ENCODE measurements around the gene AUTS2. TPM values are rescaled to one million over a fixed set of nuclear protein-coding genes. Genes with fewer than 3 reads are reported as not detected.

The AUTS2 gene
- total RNA-seq, 2 donors from 2014 or later = 2.9 to 7.9 TPM

DNA sequence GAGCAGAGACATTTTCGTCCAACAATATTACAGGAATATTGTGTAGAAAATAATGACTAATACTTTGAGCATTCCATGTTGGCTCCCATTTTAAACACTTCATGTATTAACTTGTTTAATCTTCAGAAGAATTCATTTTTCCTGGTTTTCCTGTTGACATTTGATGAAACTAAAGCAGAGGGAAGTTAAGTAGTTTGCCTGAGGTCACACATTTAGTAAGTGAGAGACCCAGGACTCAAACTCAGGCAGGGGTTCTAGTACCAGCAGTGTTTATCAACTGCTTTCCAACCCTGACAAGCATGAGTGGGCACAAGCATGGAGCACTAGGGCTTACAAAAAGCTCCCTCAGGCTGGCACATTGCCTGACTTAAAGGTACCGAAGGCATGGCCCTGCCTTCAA is 719.1 kb downstream of the AUTS2 start:
- peaks cover 0 to 4% of the 10 kb centered on the region in 2 donors for H3K9me3 Mint-ChIP-seq

DNA sequence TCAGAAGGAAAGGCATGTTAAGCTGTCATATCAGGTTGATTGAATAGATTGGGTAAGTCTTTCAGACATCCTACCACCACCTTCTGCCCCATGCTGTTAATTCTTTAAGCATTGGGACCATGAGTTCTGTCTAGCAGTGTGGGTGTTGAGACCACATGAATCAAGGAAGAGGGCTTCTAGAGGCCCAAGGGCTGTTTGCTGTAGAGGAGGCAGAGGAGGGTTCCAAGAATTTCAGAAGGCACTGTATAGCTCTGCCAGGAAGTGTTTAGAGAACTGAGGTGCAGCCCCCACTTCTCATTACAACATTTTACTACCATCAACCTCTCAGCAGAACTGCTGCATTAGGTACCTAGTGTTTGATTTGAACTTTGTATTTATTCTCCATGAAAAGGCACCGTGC is 720.2 kb downstream of the AUTS2 start:
- Mint-ChIP-seq H3K4me3 (no peak overlapping the region), H3K4me1 (ENCODE audit: low read depth) (peaks cover 38% of the 10 kb centered on the region), H3K9me3 (peaks cover 0 to 4% of the 10 kb centered on the region in 2 donors), H3K27me3 (ENCODE audit: low read depth) (no peaks in the 10 kb centered on the region), H3K27ac (no peak overlapping the region), H3K36me3 (ENCODE audit: insufficient read depth in 2 of 2) (no peaks in the 10 kb centered on the region)
- ATAC-seq (replicated peaks in 1 of 2) = peak in 1 of 2 donors; percentile 19
- no peak for DNase-seq

More for the DNA sequence above, 719.1 kb downstream of the AUTS2 start:
- DNase-seq = no peak
- Mint-ChIP-seq H3K27ac (no peak overlapping the region), H3K4me3 (no peak overlapping the region), H3K27me3 (ENCODE audit: low read depth) (no peaks in the 10 kb centered on the region), H3K36me3 (ENCODE audit: insufficient read depth in 2 of 2) (no peaks in the 10 kb centered on the region), H3K4me1 (ENCODE audit: low read depth) (peaks cover 40% of the 10 kb centered on the region)
- ATAC-seq (replicated peaks in 1 of 2) = no peak

DNA sequence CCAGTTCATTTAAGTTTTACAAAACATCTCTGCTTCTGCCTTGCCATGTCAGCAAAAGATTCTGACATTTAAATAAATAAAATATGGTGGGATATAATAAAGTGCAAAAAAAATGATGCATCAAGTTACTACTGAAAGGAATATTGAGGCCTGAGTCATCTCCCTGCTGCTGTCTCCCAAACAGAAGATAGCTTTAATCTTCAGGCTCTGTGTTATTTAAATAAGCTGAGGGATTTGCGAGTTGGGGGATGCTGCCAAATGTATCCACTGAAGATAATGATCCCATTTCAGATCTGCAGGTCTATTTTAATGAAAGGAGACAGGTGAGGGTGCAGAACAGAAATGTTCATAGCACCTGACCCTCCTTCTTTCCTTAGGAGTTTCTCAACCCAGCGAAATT is 720.8 kb downstream of the AUTS2 start:
- DNase-seq (no peak), ATAC-seq (replicated peaks in 1 of 2) (no peak)
- peaks cover 38% of the 10 kb centered on the region for H3K4me1 Mint-ChIP-seq (ENCODE audit: low read depth)
- no peaks in the 10 kb centered on the region for H3K27me3 Mint-ChIP-seq (ENCODE audit: low read depth)
- peaks cover 0 to 4% of the 10 kb centered on the region in 2 donors for H3K9me3 Mint-ChIP-seq
- H3K36me3 Mint-ChIP-seq (ENCODE audit: insufficient read depth in 2 of 2) = no peaks in the 10 kb centered on the region
- H3K4me3 Mint-ChIP-seq = no peak overlapping the region
- no peak overlapping the region for H3K27ac Mint-ChIP-seq

GRCh38 chr7:70321016-70321590 is 722.8 kb downstream of the AUTS2 start:
- ATAC-seq (replicated peaks in 1 of 2) (no peak), DNase-seq (no peak)
- Mint-ChIP-seq H3K27me3 (ENCODE audit: low read depth) (no peaks in the 10 kb centered on the region), H3K36me3 (ENCODE audit: insufficient read depth in 2 of 2) (no peaks in the 10 kb centered on the region), H3K4me1 (ENCODE audit: low read depth) (peaks cover 43% of the 10 kb centered on the region), H3K27ac (no peak overlapping the region), H3K4me3 (no peak overlapping the region), H3K9me3 (no peaks in the 10 kb centered on the region)

DNA sequence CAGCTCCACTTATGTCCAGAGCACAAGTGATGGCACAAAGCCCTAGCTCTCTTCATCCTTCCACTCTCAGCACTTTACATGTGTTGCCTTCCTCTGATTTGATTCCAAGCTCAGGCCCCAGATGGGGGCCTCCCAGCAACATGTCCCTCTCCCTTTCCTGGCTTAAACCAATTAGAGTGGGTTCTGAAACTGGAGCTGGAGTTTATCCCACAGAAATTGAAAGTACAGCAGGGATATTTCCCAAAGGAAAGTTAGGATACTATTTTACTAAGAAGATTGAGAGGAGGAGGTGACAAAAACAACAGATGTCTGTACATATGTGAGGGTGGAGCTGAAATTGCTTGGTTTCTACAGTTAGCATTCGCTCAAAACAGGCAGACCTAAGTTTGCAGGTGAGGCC is 724.6 kb downstream of the AUTS2 start:
- Mint-ChIP-seq H3K27ac (no peak overlapping the region), H3K9me3 (no peaks in the 10 kb centered on the region), H3K4me1 (ENCODE audit: low read depth) (peaks cover 34% of the 10 kb centered on the region), H3K4me3 (no peak overlapping the region), H3K36me3 (ENCODE audit: insufficient read depth in 2 of 2) (no peaks in the 10 kb centered on the region), H3K27me3 (ENCODE audit: low read depth) (no peaks in the 10 kb centered on the region)
- ATAC-seq (replicated peaks in 1 of 2) = no peak
- DNase-seq = no peak

GRCh38 chr7:70325509-70326101 is 727.3 kb downstream of the AUTS2 start:
- H3K27ac Mint-ChIP-seq = no peak overlapping the region
- H3K27me3 Mint-ChIP-seq (ENCODE audit: low read depth) = no peaks in the 10 kb centered on the region
- no peak overlapping the region for H3K4me3 Mint-ChIP-seq
- H3K36me3 Mint-ChIP-seq (ENCODE audit: insufficient read depth in 2 of 2) = no peaks in the 10 kb centered on the region
- DNase-seq (no peak), ATAC-seq (replicated peaks in 1 of 2) (peak; percentile 47 to 55)
- peaks cover 12% of the 10 kb centered on the region for H3K4me1 Mint-ChIP-seq (ENCODE audit: low read depth)
- peaks cover 0 to 1% of the 10 kb centered on the region in 2 donors for H3K9me3 Mint-ChIP-seq

DNA sequence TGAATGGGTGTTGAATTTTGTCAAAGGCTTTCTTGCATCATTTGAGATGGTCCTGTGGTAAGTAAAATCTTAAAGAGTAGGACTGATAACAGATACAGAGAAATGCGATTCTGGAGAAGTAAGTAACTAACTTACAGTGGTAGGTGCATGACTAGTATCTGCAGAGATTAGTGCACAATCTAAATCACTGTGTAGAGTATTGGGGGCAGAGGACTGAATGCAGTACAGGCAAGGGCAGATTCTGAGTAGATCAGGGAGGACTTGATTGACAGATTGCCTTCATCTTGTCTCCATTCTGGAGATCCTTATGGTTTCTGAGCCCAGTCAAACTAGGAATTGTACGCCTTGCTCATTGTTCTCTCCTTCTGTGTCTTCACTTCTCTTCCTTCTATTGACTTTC is 736.0 kb downstream of the AUTS2 start:
- H3K36me3 Mint-ChIP-seq (ENCODE audit: insufficient read depth in 2 of 2) = no peaks in the 10 kb centered on the region
- ATAC-seq (replicated peaks in 1 of 2) (peak; percentile 49 to 78), DNase-seq (no peak)
- no peaks in the 10 kb centered on the region for H3K27me3 Mint-ChIP-seq (ENCODE audit: low read depth)
- H3K9me3 Mint-ChIP-seq = peaks cover 0 to 1% of the 10 kb centered on the region in 2 donors
- H3K27ac Mint-ChIP-seq = no peak overlapping the region
- H3K4me3 Mint-ChIP-seq = peak overlapping the region; percentile 34 to 45
- H3K4me1 Mint-ChIP-seq (ENCODE audit: low read depth) = peaks cover 19% of the 10 kb centered on the region

- H3K4me1 Mint-ChIP-seq (ENCODE audit: low read depth) = peaks cover 19% of the 10 kb centered on the region
- DNase-seq = peak in 1 of 2 donors; percentile 8
- peak; percentile 71 to 80 for ATAC-seq (replicated peaks in 1 of 2)
- peak overlapping the region; percentile 33 to 34 for H3K4me3 Mint-ChIP-seq
- H3K27ac Mint-ChIP-seq = no peak overlapping the region
- peaks cover 0 to 1% of the 10 kb centered on the region in 2 donors for H3K9me3 Mint-ChIP-seq
- H3K36me3 Mint-ChIP-seq (ENCODE audit: insufficient read depth in 2 of 2) = no peaks in the 10 kb centered on the region
- no peaks in the 10 kb centered on the region for H3K27me3 Mint-ChIP-seq (ENCODE audit: low read depth)
These were observed 736.6 kb downstream of the AUTS2 start for GRCh38 chr7:70334871-70335270.

DNA sequence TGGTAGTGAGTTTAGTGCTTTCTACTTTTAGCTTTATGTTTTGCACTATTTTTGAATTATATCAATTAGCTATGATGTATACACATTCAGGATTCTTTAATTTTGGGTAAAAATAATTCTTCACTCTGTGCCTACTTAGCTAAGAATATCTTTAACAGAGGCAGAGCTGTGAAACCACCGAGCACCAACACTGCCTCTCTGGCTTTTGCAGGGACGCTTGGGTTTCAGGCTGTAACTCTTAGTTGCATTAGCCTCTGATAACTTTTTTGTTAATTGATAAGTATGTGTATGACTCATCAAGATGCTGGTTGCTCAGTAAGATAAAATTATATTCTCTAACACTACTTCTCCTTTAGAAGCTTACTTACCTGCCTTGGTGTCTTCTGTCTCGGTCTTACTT is 738.3 kb downstream of the AUTS2 start:
- Mint-ChIP-seq H3K36me3 (ENCODE audit: insufficient read depth in 2 of 2) (no peaks in the 10 kb centered on the region), H3K27me3 (ENCODE audit: low read depth) (no peaks in the 10 kb centered on the region), H3K27ac (no peak overlapping the region), H3K4me1 (ENCODE audit: low read depth) (peaks cover 19% of the 10 kb centered on the region), H3K9me3 (peaks cover 0 to 1% of the 10 kb centered on the region in 2 donors), H3K4me3 (no peak overlapping the region)
- ATAC-seq (replicated peaks in 1 of 2) (no peak), DNase-seq (no peak)

- no peak overlapping the region for H3K4me3 Mint-ChIP-seq
- peaks cover 19% of the 10 kb centered on the region for H3K4me1 Mint-ChIP-seq (ENCODE audit: low read depth)
- ATAC-seq (replicated peaks in 1 of 2) (no peak), DNase-seq (no peak)
- no peaks in the 10 kb centered on the region for H3K9me3 Mint-ChIP-seq
- H3K36me3 Mint-ChIP-seq (ENCODE audit: insufficient read depth in 2 of 2) = no peaks in the 10 kb centered on the region
- H3K27ac Mint-ChIP-seq = no peak overlapping the region
- no peaks in the 10 kb centered on the region for H3K27me3 Mint-ChIP-seq (ENCODE audit: low read depth)
These were observed 739.7 kb downstream of the AUTS2 start for GRCh38 chr7:70338015-70338414.

GRCh38 chr7:70340236-70340635 is 742.0 kb downstream of the AUTS2 start:
- H3K27ac Mint-ChIP-seq = no peak overlapping the region
- no peaks in the 10 kb centered on the region for H3K9me3 Mint-ChIP-seq
- peaks cover 4% of the 10 kb centered on the region for H3K4me1 Mint-ChIP-seq (ENCODE audit: low read depth)
- H3K36me3 Mint-ChIP-seq (ENCODE audit: insufficient read depth in 2 of 2) = no peaks in the 10 kb centered on the region
- DNase-seq (no peak), ATAC-seq (replicated peaks in 1 of 2) (no peak)
- H3K27me3 Mint-ChIP-seq (ENCODE audit: low read depth) = no peaks in the 10 kb centered on the region
- no peak overlapping the region for H3K4me3 Mint-ChIP-seq

GRCh38 chr7:70341446-70341845 is 743.2 kb downstream of the AUTS2 start:
- Mint-ChIP-seq H3K36me3 (ENCODE audit: insufficient read depth in 2 of 2) (no peaks in the 10 kb centered on the region), H3K4me1 (ENCODE audit: low read depth) (peaks cover 3% of the 10 kb centered on the region), H3K27me3 (ENCODE audit: low read depth) (no peaks in the 10 kb centered on the region), H3K9me3 (no peaks in the 10 kb centered on the region), H3K27ac (no peak overlapping the region), H3K4me3 (no peak overlapping the region)
- no peak for ATAC-seq (replicated peaks in 1 of 2)
- no peak for DNase-seq

DNA sequence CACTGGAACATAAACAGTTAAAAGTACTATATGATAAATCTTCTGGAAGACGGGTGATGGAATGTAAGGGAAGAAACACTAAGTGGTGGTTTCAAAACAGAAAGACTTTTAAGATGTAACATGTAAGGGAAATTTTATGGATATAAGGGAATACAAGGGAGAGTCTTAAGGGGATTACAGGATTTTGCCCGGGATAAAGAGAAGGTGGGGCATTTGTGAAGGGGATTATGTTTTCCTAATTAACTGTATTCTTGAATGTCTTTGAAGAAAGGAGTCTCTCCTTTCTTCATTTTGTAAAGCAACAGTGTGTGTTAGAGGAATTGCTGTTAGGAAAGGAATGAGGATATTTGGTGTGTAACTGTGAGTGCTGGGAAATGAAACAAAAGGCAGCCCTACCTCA is 745.2 kb downstream of the AUTS2 start:
- Mint-ChIP-seq H3K27me3 (ENCODE audit: low read depth) (no peaks in the 10 kb centered on the region), H3K4me1 (ENCODE audit: low read depth) (peaks cover 14% of the 10 kb centered on the region), H3K27ac (no peak overlapping the region), H3K36me3 (ENCODE audit: insufficient read depth in 2 of 2) (no peaks in the 10 kb centered on the region), H3K9me3 (no peaks in the 10 kb centered on the region), H3K4me3 (no peak overlapping the region)
- ATAC-seq (replicated peaks in 1 of 2) = no peak
- no peak for DNase-seq

DNA sequence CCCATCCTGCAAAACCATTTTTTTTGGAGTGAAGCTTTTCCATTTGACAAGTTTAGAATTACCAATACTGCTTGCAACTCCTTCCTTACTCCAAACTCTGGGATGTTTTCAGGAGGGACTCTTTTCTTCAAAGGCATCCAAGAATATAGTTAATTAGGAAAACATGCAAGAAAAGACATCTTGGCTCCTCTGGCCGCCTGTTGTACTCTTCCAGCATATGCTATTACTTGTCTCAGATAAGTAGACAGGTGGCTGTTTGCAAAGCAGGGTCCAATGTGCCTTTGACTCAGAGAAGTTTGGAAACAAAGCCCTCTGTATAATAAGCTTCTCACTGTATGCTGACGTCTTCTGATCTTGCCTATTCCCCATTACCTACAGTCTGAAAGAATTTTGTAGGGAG is 746.5 kb downstream of the AUTS2 start:
- ATAC-seq (replicated peaks in 1 of 2) = no peak
- H3K27me3 Mint-ChIP-seq (ENCODE audit: low read depth) = no peaks in the 10 kb centered on the region
- H3K4me3 Mint-ChIP-seq = no peak overlapping the region
- H3K9me3 Mint-ChIP-seq = no peaks in the 10 kb centered on the region
- no peaks in the 10 kb centered on the region for H3K36me3 Mint-ChIP-seq (ENCODE audit: insufficient read depth in 2 of 2)
- H3K4me1 Mint-ChIP-seq (ENCODE audit: low read depth) = peaks cover 14% of the 10 kb centered on the region
- DNase-seq = no peak
- no peak overlapping the region for H3K27ac Mint-ChIP-seq

Data from activated T-cell treated with anti-CD3 and anti-CD28 coated beads, Interleukin-2, amount 50 U/mL, for 72 hours (primary cell).